Thoracic aorta (tissue), 2 donors: ENCODE data around the gene CSPG4. TPM values are rescaled to one million over a fixed set of nuclear protein-coding genes. Genes with fewer than 3 reads are reported as not detected.
"Not testable (repeated sequence)": the region's sequence is repeated elsewhere in the genome, so short reads cannot be mapped to it uniquely, and the experiment has no call there.

Experiments
- ATAC-seq: fragments of 150-250 bp; one replicate; pipeline ENCODE4 v1.8.0; 2017; ENCODE audit warnings: low read depth; ENCODE audit not compliant: insufficient number of reproducible peaks, low FRiP score
- DNase-seq: peaks from one replicate; pipeline ENCODE4 v3.0.0-alpha.2; 2020; ENCODE audit warnings: low spot score
- H3K27ac ChIP-seq, 2 donors: fragments of 200-600 bp; sonication (generic); 1 replicate in 1 of 2; 2 replicates in 1 of 2; pipeline ENCODE4 v1.5.1; 2016; ENCODE audit warnings: mild to moderate bottlenecking in 2 of 2, moderate library complexity in 2 of 2
- H3K27me3 ChIP-seq: fragments of 200-600 bp; sonication (generic); replicated peaks from 2 replicates; pipeline ENCODE4 v1.6.0; 2016; ENCODE audit warnings: mild to moderate bottlenecking; ENCODE audit not compliant: insufficient read depth
- H3K36me3 ChIP-seq: fragments of 200-600 bp; sonication (generic); one replicate; pipeline ENCODE4 v1.5.1; 2016
- H3K4me1 ChIP-seq, 2 donors: fragments of 200-600 bp; sonication (generic); 1 replicate in 1 of 2; 2 replicates in 1 of 2; pipeline versions ENCODE4 v1.5.1 to v1.6.0; 2016; ENCODE audit warnings: low read depth in 2 of 2, mild to moderate bottlenecking in 1 of 2; ENCODE audit not compliant: control insufficient read depth in 1 of 2
- H3K4me3 ChIP-seq: fragments of 200-600 bp; sonication (generic); 2 replicates; pipeline ENCODE4 v1.5.1; 2016; ENCODE audit warnings: mild to moderate bottlenecking
- H3K9me3 ChIP-seq: fragments of 200-600 bp; sonication (generic); 2 replicates; pipeline ENCODE4 v1.5.1; 2016
- CTCF ChIP-seq: fragments of 200-600 bp; sonication (generic); IDR thresholded peaks from one replicate; pipeline ENCODE4 v1.5.1; 2019; ENCODE audit warnings: antibody characterized with exemption
- total RNA-seq, 2 donors: library from RNA; depleted of rRNA; stranded (reverse); fragments of >200 nt; gene quantifications; one replicate each; pipeline versions ENCODE4 v1.1.0 to v1.2.3, GENCODE V29; 2016

CSPG4 gene
- total RNA-seq, 2 donors from 2014 or later, result 252 to 263 TPM

GRCh38 chr15:75639191-75639708, 73.4 kb downstream of the CSPG4 start:
- Histone ChIP-seq H3K27ac (peak overlapping the region; percentile 94 to 95), H3K9me3 (no peaks in the 10 kb centered on the region), H3K4me3 (peak overlapping the region; percentile 93), H3K4me1 (peaks cover 17 to 41% of the 10 kb centered on the region in 2 donors), H3K27me3 (no peaks in the 10 kb centered on the region), H3K36me3 (no peaks in the 10 kb centered on the region)
- TF ChIP-seq CTCF, result no peak
- DNase-seq (no peak), ATAC-seq (peak; percentile 38)

GRCh38 chr15:75637245-75638009, 75.2 kb downstream of the CSPG4 start:
- Histone ChIP-seq H3K4me1 (peaks cover 17 to 41% of the 10 kb centered on the region in 2 donors), H3K4me3 (peak overlapping the region; percentile 93), H3K9me3 (no peaks in the 10 kb centered on the region), H3K27ac (peak overlapping the region; percentile 63 to 95), H3K36me3 (no peaks in the 10 kb centered on the region), H3K27me3 (no peaks in the 10 kb centered on the region)
- DNase-seq (no peak), ATAC-seq (no peak)
- no peak for TF ChIP-seq CTCF

GRCh38 chr15:75636026-75636425, 76.6 kb downstream of the CSPG4 start:
- no peak for TF ChIP-seq CTCF
- ATAC-seq (no peak), DNase-seq (no peak)
- Histone ChIP-seq H3K27ac (no peak overlapping the region), H3K4me3 (no peak overlapping the region), H3K4me1 (peaks cover 17 to 41% of the 10 kb centered on the region in 2 donors), H3K9me3 (no peaks in the 10 kb centered on the region), H3K36me3 (no peaks in the 10 kb centered on the region), H3K27me3 (no peaks in the 10 kb centered on the region)

GRCh38 chr15:75633922-75634321, 78.7 kb downstream of the CSPG4 start:
- DNase-seq, H3K36me3 ChIP-seq, ATAC-seq, H3K27me3 ChIP-seq, H3K4me3 ChIP-seq, H3K9me3 ChIP-seq, H3K27ac ChIP-seq: not testable (repeated sequence)
- peaks cover 17 to 31% of the 10 kb centered on the region in 2 donors for H3K4me1 ChIP-seq

- DNase-seq, result no peak
- H3K9me3 ChIP-seq, result no peaks in the 10 kb centered on the region
- no peak for TF ChIP-seq CTCF
- no peaks in the 10 kb centered on the region for H3K27me3 ChIP-seq
- no peak overlapping the region for H3K27ac ChIP-seq
- H3K4me1 ChIP-seq, result peaks cover 3 to 12% of the 10 kb centered on the region in 2 donors
- H3K4me3 ChIP-seq, result no peak overlapping the region
- H3K36me3 ChIP-seq, result no peaks in the 10 kb centered on the region
- no peak for ATAC-seq
Observed at GRCh38 chr15:75631935-75632334, 80.7 kb downstream of the CSPG4 start.
